ENCODE data around the gene HDAC4.

Gene HDAC4

DNA sequence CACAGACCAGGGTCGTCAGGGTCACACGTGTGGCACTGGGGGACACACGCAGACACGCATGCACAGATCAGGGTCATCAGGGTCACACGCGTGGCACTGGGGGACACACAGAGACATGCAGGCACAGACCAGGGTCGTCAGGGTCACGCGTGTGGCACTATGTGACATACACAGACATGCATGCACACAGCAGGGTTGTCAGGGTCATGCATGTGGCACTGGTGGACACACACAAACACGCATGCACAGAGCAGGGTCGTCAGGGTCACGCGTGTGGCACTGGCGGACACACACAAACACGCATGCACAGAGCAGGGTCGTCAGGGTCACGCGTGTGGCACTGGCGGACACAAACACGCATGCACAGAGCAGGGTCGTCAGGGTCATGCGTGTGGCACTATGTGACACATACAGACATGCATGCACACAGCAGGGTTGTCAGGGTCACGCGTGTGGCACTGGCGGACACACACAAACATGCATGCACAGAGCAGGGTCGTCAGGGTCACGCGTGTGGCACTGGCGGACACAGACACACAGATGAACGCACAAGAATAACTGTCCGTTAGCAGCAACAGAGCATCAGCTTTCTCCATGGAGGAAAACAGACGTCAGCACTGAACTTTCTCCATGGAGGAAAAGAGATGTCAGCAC lies 34.9 kb downstream of the HDAC4 start:
- no peak for DNase-seq

DNA sequence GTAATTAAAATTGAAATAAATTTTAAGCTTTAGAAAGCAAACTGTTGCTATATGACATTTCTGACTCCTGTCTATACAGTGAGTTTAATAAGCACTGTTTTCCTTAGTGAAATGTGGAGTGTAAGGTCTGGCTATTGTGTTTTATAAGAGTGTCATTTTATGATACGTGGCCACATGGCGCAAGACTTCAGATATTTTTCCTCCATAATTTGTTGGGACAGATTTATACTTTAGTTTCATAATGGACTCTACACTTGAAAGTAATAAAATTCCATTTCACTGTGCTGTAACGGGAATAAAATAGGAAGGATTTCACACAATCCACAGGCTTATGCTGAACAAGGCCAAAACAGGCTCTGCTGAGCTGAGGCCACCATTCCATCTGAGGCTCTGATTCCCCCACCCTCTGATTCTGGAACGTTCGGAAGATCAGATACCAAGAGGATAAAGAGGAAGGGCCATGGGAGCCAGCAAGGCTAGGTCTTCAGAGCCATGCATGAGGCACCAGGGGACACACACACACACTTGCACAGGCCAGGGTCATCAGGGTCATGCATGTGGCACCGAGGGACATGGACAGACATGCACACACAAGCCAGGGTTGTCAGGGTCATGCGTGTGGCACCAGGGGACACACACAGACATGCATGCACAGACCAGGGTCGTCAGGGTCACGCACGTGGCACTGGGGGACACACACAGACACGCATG lies 35.6 kb downstream of the HDAC4 start:
- no peak for DNase-seq

DNA sequence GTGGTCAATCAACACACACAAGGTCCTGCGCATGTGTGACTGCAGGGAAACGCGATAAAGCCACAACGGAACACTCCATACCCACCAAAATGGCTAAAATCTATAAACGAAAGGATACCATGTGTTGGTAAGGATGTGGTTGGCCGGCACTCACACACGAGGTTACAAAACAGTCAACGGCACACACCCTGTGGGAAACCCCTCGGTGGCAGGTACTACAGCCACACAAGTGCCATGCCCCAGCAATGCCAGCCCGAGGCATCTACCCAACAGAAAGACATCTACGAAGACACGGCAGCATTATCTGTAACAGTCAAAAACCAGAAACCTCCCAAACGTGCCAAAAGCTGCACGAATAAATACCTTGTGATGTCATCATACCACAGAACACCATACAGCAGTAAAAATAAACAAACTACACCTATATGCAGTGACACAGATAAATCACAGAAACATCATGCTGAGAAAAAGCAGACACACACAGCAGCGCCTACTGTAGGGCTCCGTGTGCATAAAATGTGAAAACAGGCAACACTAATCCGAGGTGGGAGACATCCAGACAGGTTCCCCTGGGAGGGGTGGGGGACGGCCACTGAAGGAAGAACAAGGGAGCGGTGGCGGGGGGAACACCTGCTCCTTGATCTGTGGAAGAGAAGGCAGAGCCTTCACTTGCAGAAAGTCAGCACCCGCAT lies 36.7 kb downstream of the HDAC4 start:
- no peak for DNase-seq

DNA sequence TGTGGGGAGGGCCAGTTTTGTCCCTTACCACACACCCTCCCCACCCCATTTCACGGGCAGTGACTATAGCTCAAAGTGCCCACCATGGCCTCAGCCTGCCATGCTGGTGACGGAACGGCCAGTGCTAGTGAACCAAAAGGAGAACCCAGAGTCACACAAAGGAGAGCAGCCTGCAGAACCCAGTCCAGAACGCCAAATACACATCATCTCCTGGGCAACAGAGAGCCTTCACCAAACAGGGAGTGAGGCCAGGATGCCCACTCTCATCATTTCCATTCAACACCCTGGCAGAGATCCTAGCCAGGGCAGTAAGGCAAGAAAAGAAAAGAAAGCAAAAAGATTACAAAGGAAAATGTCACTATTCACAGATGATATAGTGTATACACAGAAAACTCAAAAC lies 38.3 kb downstream of the HDAC4 start:
- no peak for DNase-seq

DNA sequence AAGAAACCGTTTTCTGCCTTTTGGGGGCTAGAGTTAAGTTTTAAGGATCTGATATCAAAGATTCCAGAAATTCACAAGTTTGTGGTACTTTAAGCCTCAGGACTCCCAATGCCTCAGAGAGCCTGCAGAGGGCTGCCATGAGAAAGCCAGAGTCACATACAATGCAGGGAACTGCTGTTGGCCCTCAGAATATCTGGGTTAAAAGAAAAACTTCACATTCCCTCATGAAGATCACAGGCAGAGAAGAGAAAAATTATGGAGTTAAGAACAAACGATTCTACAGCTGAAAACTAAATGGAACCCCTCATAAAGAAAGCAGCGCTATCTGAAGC lies 39.5 kb downstream of the HDAC4 start:
- DNase-seq, result no peak

DNA sequence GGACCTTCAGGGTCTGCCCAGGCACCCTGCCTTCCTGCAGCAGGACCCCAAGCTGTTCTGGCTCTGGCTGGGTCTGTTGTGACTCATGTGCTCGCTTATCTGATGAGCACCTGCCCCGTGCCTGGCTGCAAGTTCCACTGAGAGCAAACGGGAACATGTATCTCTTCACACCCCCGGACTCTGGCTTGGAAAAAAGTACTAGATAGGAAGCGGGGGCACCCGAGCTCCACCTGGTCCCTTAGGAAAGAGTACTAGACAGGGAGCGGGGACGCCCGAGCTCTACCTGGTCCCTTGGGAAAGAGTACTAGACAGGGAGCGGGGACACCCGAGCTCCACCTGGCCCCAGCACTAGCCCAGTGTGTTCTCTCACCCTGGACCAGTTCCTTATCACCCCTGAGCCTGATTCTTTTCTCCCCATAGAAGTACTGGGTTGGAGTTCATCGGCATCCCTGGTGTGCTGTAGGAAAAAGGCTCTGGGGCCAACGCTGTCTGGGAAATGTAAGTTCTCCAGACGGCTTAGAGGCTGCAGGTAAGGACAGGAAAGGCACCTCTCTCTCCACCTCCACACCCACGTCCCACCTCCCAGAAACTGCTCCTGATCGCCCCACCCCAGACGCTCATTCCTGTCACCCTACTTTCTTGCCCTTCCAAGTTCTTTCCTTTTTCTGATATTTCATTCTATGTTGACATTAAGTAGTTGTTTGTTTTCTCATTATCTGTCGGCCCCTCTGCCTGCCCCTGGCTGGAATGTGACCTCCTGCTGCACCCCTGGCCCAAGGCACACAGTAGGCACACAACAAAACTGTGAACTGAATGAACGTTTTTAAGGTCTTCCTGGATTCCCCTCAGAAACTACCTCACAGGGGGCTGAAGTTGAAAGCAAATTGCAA lies 40.2 kb downstream of the HDAC4 start:
- no peak for DNase-seq

DNA sequence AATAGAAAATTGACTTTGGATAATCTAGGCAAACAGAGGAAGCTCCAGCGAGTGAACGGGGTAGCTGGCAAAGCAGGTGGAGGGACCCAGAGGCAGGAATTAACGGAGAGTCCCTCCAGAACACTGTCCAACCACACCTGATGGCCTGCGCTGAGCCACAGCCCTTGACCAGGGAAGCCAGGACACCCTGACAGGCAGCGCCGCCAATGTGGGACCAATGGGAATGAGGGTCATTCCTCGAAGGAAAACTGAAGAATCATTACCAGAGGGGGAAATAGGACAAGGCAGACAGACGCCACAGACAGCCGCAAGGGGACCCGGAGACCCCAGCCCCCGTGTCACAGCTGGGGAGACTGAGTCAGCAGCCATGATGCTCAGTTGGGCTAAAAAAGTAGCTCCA lies 40.8 kb downstream of the HDAC4 start:
- no peak for DNase-seq

DNA sequence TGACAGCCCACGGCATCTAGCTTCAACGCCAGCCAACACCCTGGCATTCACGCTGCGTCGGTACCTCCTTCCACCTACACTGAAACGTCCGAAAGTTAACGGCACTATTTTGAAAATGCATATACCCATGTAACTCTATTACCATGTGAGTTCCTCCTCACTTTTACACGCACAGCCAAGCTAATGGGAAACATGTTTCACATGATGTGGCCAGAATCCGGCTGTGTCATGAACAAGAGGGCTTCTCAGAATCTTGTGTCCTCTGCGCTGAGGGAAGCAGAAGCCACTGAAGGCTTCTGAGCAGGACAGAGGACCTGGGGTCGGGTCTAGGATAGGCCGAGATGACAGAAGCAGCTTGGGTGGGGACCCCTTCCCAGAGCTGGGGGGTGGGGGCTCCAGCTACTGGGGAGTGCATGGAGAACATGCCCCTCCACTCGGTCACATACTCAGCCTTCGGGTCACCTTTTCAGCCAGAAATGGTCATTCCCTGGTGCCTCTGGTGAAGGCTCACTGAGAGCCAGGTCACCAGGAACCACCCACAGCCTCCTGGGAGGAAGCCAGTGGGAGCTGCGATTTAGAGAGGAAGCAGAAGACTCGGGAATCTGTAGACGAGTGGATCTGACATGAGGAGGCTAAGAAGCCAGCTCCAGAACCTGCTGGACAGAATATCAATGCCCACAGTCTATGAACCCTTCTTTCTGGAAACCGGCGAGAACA lies 41.5 kb downstream of the HDAC4 start:
- DNase-seq, result no peak

DNA sequence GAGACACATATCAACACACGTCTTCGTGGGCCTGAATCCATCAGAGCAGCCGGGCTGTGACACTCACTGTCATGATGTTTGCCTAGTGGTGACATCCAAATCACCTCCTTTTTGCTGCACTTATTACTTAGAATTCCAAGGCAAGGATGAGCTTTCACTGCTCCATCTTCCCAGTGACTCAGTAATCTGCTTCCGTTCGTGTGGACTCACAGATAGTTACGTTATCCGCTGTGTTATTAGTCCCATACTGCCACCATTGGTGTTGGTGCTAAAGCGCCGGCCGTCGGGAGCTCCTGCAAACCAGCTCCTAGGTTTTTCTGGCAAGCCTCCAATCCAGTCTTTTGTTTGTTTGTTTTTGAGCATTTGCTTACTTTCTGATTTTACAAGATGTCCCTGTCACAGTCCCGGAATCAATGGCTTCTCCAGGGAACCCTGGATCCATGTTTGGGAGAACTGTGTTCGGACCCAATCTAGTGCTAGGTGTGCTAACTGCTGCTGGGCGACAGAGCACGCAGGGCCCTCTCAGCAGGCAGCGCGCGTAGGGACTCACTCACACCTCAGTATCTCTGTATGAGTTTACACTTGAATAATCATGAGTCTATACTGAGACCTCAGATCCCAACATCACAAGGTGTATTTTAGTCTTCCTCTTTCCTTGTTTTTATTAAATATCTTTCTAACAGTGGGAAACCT lies 42.6 kb downstream of the HDAC4 start:
- no peak for DNase-seq

DNA sequence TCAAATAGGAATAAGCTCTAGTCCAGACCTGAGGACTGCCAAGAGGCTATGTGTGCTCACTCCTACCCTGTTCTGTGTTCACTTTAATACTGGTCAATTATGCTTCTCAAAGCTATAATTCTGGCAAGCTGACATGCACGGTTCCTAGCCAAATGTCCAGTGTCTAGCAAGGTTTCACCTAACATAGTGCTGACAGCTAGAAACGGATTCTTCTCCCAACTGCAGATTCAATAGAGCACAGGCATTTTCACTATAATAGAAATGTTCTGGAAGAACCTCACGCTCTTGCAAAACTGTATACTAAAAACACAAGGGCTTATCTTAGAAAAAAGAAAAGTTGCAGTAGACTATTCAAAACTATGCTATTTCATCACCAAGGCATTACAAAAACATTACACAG lies 45.1 kb downstream of the HDAC4 start:
- DNase-seq, result no peak

DNA sequence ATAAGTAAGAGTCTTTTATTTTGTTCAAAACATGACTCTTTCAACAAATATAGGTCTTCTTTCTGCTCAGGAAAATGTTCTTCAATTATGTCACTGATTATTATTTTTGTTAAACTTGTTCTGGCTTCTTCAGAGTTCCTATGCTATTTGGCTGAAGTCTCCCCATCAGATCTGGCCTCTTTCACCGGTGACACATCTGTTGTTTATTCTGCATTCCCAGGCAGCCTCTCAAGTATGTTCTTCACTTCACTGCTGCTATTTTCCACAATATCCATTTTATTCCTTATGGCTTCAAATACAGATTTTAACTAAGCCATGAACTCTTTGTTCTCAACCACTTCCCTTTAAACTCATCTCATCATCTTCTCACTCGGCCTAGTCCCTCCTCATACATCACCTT lies 45.7 kb downstream of the HDAC4 start:
- DNase-seq, result no peak

DNA sequence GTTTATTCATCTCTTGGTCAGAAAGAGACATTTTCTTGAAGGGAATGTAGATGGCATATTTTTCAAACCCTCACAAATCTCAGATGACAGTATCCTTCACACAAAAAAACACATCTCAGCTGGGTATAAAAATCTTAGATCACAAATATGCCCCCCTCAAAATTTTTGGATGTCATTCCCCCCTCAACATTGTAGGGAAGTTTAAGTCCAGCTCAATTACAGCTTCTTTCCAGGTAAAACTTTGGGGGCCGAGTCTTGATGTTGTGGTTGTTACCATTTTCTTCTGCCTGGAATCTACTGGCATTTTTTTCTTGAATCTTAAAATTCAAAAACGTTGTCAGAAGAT lies 46.1 kb downstream of the HDAC4 start:
- DNase-seq, result no peak

DNA sequence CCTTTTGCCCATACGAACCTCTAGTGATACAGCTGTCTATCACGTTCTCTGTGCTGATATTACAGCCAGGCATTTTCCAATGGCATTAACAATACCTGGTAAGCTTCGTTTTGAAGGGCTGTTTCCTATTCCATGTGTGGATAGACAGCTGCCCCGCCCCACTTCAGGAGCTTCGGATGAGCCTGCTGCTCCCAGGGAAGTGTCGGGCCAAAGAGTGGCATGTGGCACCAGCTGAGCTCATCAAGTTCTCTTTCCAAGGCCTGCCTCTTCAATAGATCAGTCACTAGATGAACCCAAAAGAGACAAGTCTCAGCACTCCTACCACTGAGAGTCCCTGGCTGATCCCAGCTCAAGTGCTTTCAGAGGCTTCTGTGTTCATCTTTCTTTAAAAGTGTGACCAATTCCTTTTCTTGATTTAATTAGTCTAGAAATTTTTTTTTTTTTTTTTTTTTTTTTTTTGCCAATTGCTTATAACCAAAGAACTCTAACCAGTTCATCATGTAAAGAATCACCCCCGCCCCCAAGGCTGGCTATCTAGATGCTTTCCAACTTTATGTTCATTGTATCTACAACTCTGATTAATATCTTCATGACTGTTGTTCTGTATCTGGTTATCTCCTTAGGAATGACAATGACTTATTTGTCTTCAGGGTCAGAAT lies 46.6 kb downstream of the HDAC4 start:
- DNase-seq, result no peak

DNA sequence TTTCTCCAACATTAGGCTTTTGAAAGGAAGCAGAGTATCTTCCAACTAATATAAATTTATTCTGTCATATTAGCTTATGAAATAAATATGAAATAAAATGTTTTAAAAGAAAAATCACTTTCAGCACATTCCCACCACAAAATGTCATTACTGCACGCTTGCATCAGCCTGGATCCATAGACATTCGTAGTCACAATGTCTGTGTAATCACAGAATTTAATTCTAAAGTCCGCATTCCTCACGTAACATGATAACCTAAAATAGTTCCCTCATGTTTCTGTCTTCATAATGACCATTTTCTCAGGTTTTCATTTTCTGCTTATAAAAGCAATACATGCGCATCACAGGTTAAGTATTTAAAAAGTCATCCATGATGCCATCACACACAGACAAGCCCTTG lies 47.1 kb downstream of the HDAC4 start:
- no peak for DNase-seq

DNA sequence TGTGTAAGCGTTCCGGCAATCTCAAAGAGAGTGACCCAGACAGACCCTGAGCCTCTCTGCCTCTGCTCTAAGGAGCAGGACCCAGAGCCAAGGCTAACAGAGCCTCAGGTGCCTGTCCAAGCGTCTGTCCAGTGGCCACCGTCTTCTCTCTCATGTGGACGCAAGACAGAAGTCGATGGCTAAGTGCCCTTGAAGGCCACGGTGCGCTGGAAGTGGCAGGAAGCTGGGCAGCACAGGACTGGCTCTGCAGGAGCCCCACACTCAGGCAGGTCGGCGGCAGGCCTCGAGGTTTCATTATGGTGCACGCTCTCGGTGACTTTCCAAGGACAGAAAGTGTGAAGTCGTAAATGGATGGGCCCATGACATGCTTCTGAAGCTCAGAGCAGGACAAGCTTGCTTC lies 49.1 kb downstream of the HDAC4 start:
- no peak for DNase-seq

DNA sequence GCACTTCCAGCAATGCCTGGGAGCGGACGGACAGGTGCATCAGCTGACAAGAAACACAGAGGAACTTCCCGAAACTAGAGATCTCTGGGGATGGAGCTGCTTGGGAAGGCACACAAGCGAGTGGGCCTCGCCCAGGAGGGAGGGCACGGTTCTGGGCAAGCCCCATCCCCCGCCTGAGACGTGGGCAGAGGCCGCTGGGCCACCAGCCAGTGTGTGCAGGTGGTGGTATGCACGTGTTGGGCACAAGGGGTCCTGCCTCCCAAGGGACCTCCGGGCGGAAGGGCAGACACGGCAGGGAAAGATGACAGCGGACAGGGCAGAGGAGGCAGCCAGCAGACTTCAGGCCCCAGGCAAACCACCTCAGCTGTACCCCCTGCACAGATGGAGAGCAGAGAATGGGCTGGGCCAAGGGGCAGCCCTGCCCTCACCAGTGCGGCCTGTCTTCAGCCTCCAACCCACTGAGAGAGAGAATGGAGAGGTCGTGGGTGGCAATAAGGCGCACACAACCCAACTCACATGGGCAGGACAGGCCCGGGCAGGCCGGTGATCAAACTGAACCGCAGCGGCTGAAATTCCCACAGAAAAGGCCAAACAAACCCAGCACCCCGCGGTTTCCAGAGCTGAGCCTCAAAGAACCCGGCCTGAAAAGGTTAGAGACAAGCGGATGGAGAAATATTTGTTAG lies 51.2 kb downstream of the HDAC4 start:
- DNase-seq, result no peak

DNA sequence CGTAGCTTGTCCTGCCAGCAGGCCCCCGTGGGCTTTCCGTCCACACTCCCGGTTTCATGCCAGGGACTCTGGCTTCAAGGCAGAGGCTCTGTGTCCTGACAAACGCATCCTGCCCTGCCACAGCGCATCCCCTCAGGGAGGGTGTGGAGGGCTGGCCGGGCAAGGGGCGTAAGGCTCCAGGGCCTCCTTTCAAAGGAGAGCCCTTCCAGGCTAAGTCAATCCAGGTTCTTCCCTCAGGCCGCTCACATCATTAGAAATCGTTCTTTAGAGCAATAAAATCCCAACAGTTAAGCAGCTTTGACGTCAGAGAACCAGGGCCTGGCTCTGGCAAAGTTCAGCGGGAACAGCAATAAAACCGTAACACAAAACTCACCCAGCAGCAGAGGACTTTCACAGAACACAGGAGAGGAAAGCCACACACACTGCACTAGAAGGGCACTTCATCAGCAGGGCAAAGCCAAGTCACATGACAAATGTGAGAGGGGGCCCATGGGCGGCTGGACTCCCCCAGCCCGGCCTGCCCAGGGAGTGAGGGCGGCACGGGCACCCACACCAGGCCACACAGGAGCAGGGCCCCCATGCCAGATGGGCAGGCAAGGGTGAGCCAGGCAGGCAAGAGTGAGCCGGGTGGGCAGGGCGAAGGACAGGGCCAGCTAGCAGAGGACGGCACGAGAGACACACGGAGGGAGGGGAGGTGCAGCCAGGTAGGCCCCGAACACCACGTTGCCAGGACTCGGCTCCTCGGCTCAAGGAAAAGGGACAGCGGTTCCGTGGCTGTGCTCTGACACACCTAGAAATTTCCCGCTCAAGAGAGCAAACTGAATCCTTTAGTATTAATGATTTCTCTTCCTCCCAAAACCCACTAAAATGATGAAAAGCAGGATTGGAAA lies 52.0 kb downstream of the HDAC4 start:
- no peak for DNase-seq

DNA sequence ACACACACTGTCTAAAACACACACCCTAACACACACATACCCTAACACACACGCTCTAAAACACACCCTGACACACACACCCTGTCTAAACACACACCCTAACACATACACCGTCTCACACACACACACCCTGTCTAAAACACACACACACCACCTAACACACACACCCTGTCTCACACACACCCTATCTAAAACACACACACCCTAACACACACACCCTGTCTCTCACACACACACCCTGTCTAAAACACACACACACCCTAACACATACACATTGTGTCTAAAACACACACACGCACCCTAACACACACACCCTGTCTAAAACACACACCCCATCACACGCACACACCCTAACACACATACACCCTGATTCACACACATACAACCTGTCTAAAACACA lies 54.1 kb downstream of the HDAC4 start:
- DNase-seq, result no peak

DNA sequence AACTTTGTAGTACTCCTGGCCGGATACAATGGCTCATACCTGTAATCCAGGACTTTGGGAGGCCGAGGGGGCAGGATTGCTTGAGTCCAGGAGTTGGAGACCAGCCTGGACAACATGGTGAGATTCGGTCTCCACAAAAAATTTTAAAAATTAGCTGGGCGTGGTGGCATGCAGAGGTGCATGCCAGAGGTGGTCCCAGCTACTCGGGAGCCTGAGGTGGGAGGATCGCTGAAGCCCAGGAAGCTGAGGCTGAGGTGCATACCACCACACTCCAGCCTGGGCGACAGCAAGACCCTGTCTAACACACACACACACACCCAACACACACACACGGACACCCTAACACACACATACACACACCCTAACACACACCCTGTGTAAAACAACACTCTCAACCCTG lies 55.6 kb downstream of the HDAC4 start:
- no peak for DNase-seq

DNA sequence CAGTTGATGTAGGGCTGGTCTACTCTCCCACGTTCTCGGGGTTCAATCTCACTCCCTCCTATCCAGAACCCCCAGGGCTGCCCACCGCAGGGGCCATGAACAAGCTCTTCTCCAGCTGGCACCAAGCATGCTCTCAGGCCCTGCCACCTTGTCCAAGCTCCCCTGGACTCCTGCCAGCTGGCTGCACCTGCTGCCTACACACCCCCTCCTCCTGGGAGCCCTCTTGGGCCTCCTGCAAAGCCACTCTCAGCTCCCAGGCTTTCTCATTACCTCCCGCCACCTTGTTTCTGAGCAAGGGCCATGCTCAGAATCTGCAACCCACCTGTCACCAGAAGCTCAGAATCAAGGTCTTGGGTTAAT lies 56.0 kb downstream of the HDAC4 start:
- DNase-seq, result peak; percentile 85

Measured in RPMI8226 (cell line).